Upper lobe of left lung (tissue), 6 donors: ENCODE data around the gene SGCD. TPM values are rescaled to one million over a fixed set of nuclear protein-coding genes. Genes with fewer than 3 reads are reported as not detected.

Source experiments
- ATAC-seq, 2 donors: fragments of 200-7000 bp; cut with Tn5 transposase; one replicate each; pipeline ENCODE4 v1.9.1; 2022; ENCODE audit warnings: mild to moderate bottlenecking in 2 of 2, moderate library complexity in 2 of 2; ENCODE audit not compliant: low FRiP score in 2 of 2
- DNase-seq, 2 donors: peaks; one replicate each; pipeline ENCODE4 v3.0.0-alpha.2; 2019 to 2020
- H3K27ac ChIP-seq, 4 donors: fragments of 200-600 bp; sonication (generic); one replicate each; pipeline ENCODE4 v1.5.1; 2016 to 2019
- H3K27me3 ChIP-seq, 4 donors: fragments of 200-600 bp; sonication (generic); one replicate each; pipeline ENCODE4 v1.5.1; 2017 to 2019
- H3K36me3 ChIP-seq, 4 donors: fragments of 200-600 bp; sonication (generic); one replicate each; pipeline ENCODE4 v1.5.1; 2016 to 2019
- H3K4me1 ChIP-seq, 4 donors: fragments of 200-600 bp; sonication (generic); one replicate each; pipeline ENCODE4 v1.5.1; 2018 to 2019
- H3K4me3 ChIP-seq, 4 donors: fragments of 200-600 bp; sonication (generic); one replicate each; pipeline ENCODE4 v1.5.1; 2017 to 2019; ENCODE audit warnings: mild to moderate bottlenecking in 2 of 4, moderate library complexity in 1 of 4
- H3K9me3 ChIP-seq, 4 donors: fragments of 200-600 bp; sonication (generic); one replicate each; pipeline ENCODE4 v1.5.1; 2018 to 2019
- EP300 ChIP-seq, 4 donors: sonication (generic); formaldehyde crosslinking; IDR thresholded peaks; one replicate each; pipeline ENCODE4 v1.5.1; 2017; ENCODE audit warnings: antibody characterized with exemption in 4 of 4, control low read depth in 2 of 4
- POLR2A ChIP-seq, 4 donors: fragments of 450-650 bp; IDR thresholded peaks; one replicate each; pipeline ENCODE4 v1.5.1; 2016 to 2017; ENCODE audit warnings: antibody characterized with exemption in 4 of 4, mild to moderate bottlenecking in 2 of 4
- POLR2AphosphoS5 ChIP-seq, 2 donors: sonication (generic); formaldehyde crosslinking; IDR thresholded peaks; one replicate each; pipeline ENCODE4 v1.5.1; 2017; ENCODE audit warnings: antibody characterized with exemption in 2 of 2
- WGBS, 2 donors: methylation state at CpG; one replicate each; pipeline ENCODE4 v1.1.5; 2017 to 2018; 5-methylcytosine and 5-hydroxymethylcytosine counted together
- total RNA-seq, 6 donors: library from RNA; depleted of rRNA in 4 of 6; stranded (reverse); fragments of >200 nt in 4 of 6; gene quantifications; one replicate each; pipeline versions ENCODE4 v1.1.0 to v1.2.1, GENCODE V29; 2016 to 2021
- TF ChIP-seq, protein P1 (sequence below), 6 experiments: fragments of 450-650 bp in 4 of 6; fragments of 200-600 bp in 2 of 6; sonication (generic) in 2 of 6; IDR thresholded peaks; one replicate each; pipeline ENCODE4 v1.5.1; 2016 to 2019; ENCODE audit warnings: antibody characterized with exemption in 6 of 6
- donor health status: DM: no; HTN: no; CAD: no; lungs with moderate emphysema.
- donor health status: DM: no; HTN: yes; CAD: no; lungs with severe emphysema.

SGCD gene
- total RNA-seq, 6 donors from 2014 or later = 1.0 to 7.8 (median 1.8) TPM

DNA sequence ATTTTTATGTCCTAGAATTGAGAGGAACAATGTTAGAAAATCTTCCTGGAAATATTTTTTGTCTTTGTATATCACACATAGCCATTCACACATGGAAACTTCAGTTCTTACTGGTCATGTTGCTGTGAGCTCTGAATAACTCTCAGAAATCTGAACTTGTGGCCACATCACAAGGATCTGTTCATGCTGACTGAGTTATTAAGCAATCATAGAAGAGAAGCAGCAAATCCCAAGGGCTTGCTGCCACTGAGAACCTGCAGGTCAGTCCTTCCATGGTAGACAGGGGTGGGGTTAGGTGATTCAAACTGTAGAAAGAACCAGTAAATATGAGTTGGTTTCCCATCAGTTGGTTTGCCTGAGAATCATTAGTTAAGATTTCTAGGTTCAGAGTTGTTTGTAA lies 27.6 kb downstream of the SGCD start:
- no peak for ATAC-seq
- no peaks in the 10 kb centered on the region for H3K9me3 ChIP-seq

DNA sequence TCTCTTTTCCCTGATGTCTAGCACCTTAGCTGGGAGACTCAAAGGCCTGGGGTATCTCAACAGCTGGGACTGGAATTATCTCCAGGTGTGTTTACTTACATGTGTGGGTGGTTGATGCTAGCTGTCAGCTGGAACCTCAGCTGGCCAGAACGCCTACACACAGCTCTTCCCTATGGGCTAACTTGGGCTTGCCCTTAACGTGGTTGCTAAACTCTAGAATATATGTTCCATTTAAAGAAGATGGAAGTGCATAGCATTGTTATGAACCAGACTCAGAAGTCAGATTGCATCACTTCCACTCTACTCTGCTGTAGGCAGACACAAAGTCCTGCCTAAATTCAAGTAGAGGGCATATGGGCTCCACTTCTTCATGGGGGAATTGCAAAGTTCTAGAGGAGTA lies 29.3 kb downstream of the SGCD start:
- DNase-seq (no peak), ATAC-seq (no peak)
- no peaks in the 10 kb centered on the region for H3K27me3 ChIP-seq
- H3K4me1 ChIP-seq = no peaks in the 10 kb centered on the region
- H3K4me3 ChIP-seq = no peak overlapping the region
- H3K27ac ChIP-seq = no peak overlapping the region
- no peak for TF ChIP-seq POLR2A (IDR thresholded peaks at IDR 0.05)
- no peak for TF ChIP-seq POLR2AphosphoS5 (IDR thresholded peaks at IDR 0.05)
- TF ChIP-seq EP300 (IDR thresholded peaks at IDR 0.05) = no peak
- TF ChIP-seq, protein P1, sequence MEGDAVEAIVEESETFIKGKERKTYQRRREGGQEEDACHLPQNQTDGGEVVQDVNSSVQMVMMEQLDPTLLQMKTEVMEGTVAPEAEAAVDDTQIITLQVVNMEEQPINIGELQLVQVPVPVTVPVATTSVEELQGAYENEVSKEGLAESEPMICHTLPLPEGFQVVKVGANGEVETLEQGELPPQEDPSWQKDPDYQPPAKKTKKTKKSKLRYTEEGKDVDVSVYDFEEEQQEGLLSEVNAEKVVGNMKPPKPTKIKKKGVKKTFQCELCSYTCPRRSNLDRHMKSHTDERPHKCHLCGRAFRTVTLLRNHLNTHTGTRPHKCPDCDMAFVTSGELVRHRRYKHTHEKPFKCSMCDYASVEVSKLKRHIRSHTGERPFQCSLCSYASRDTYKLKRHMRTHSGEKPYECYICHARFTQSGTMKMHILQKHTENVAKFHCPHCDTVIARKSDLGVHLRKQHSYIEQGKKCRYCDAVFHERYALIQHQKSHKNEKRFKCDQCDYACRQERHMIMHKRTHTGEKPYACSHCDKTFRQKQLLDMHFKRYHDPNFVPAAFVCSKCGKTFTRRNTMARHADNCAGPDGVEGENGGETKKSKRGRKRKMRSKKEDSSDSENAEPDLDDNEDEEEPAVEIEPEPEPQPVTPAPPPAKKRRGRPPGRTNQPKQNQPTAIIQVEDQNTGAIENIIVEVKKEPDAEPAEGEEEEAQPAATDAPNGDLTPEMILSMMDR (IDR thresholded peaks at IDR 0.05) = no peak
- H3K36me3 ChIP-seq = no peaks in the 10 kb centered on the region
- WGBS, 2 donors = 75 to 89% methylated on average over 1 to 2 of the region's 2 CpGs
- no peaks in the 10 kb centered on the region for H3K9me3 ChIP-seq

More for the DNA sequence above, 27.6 kb downstream of the SGCD start:
- Histone ChIP-seq H3K4me1 (no peaks in the 10 kb centered on the region), H3K36me3 (no peaks in the 10 kb centered on the region), H3K4me3 (no peak overlapping the region), H3K27me3 (no peaks in the 10 kb centered on the region), H3K27ac (no peak overlapping the region)
- DNase-seq = no peak
- TF ChIP-seq, protein P1 (IDR thresholded peaks at IDR 0.05) = no peak

DNA sequence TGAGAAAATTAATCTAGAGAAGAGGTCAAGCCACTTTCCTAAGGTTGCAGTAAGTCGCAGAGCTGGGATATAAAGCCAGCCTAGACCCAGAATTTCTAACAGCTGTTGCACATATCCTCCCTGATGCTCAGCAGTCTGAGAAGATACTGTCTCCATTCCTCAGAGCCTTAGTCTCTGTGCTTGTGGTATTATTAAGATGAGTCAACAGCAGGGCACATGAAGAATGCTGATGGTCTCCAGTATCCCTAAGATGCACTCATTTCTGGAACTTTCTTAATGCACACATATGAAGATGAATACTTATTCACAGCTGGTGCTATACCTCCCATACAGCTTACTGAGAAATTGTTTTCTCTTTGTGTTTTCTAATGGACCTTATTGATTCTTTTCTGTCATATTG lies 32.5 kb downstream of the SGCD start:
- ATAC-seq = no peak
- Histone ChIP-seq H3K4me3 (no peak overlapping the region), H3K4me1 (no peaks in the 10 kb centered on the region), H3K27ac (no peak overlapping the region), H3K27me3 (no peaks in the 10 kb centered on the region), H3K9me3 (no peaks in the 10 kb centered on the region), H3K36me3 (no peaks in the 10 kb centered on the region)
- DNase-seq = no peak
- TF ChIP-seq EP300 (IDR thresholded peaks at IDR 0.05) (no peak), POLR2AphosphoS5 (IDR thresholded peaks at IDR 0.05) (no peak), POLR2A (IDR thresholded peaks at IDR 0.05) (no peak)
- TF ChIP-seq, protein P1 (IDR thresholded peaks at IDR 0.05) = no peak
- 83 to 93% methylated on average over 1 of the region's 1 CpG for WGBS, 2 donors

DNA sequence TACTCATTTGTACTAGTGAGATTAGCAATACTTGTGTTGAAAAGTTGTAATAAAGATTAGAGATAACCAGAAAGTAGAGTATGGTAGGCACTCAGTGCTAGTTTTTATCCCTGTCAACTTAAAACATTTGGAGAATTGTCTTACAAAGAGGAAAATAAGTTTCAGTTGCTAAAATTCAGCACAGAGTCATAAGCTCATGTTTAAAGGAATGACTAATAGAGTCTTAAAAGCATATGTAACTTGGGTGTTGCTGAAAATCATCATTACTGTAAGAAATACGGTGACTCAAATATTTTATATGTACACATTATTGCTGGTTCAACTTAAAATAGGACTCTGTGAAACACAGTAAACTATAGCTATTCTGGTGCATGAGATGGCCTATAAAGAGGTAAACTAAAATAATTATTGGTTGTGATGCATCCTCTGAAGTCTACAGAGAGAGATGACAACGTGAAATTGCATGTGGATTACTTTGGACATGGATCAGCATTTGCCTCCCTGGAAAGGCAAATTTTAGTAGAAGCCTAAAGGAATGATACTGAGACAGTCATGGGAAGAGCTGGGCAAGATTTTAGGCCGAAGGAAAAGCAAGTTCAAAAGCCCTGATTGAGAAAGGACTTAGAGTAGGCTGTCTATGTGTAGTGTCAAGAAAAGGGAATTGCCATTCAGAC lies 34.6 kb downstream of the SGCD start:
- Histone ChIP-seq H3K9me3 (no peaks in the 10 kb centered on the region), H3K27ac (no peak overlapping the region), H3K4me3 (no peak overlapping the region), H3K27me3 (no peaks in the 10 kb centered on the region), H3K4me1 (no peaks in the 10 kb centered on the region), H3K36me3 (no peaks in the 10 kb centered on the region)
- TF ChIP-seq, protein P1 (IDR thresholded peaks at IDR 0.05) = no peak
- no peak for TF ChIP-seq POLR2AphosphoS5 (IDR thresholded peaks at IDR 0.05)
- TF ChIP-seq POLR2A (IDR thresholded peaks at IDR 0.05) = no peak
- TF ChIP-seq EP300 (IDR thresholded peaks at IDR 0.05) = no peak
- no peak for ATAC-seq
- WGBS, 2 donors = 75 to 77% methylated on average over 3 of the region's 3 CpGs
- no peak for DNase-seq

DNA sequence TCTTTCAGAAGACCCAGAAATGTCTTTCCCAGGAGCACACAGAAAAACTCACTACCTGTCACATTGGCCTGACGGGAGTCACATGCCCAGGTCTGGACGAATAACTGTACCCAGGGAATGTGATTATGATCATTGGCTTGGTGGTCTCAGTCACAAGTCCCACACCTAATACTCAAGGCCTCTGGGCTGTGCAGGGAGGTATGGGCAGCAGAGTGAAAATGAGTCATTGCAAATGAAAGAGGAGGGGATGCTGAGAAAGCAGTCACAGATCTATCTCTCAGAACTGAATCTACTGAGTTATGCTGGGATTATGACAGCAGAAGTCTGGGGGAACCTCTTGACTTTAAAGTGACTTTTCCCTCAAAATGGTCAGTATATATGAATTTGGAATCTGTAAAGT lies 36.9 kb downstream of the SGCD start:
- Histone ChIP-seq H3K4me1 (no peaks in the 10 kb centered on the region), H3K27me3 (no peaks in the 10 kb centered on the region), H3K4me3 (no peak overlapping the region), H3K27ac (no peak overlapping the region), H3K9me3 (no peaks in the 10 kb centered on the region), H3K36me3 (no peaks in the 10 kb centered on the region)
- no peak for DNase-seq
- WGBS, 2 donors = 61 to 81% methylated on average over 2 of the region's 2 CpGs
- TF ChIP-seq, protein P1 (IDR thresholded peaks at IDR 0.05) = no peak
- TF ChIP-seq POLR2A (IDR thresholded peaks at IDR 0.05) (no peak), EP300 (IDR thresholded peaks at IDR 0.05) (no peak), POLR2AphosphoS5 (IDR thresholded peaks at IDR 0.05) (no peak)
- no peak for ATAC-seq
